CMK (cell line): ENCODE data around the gene CAMKK1.

Source experiments
- DNase-seq: peaks from one replicate; pipeline ENCODE4 v3.0.0-alpha.2; 2010; ENCODE audit warnings: low read depth

The CAMKK1 gene

GRCh38 chr17:3917391-3917931, 24.6 kb upstream of the CAMKK1 start:
- no peak for DNase-seq

DNA sequence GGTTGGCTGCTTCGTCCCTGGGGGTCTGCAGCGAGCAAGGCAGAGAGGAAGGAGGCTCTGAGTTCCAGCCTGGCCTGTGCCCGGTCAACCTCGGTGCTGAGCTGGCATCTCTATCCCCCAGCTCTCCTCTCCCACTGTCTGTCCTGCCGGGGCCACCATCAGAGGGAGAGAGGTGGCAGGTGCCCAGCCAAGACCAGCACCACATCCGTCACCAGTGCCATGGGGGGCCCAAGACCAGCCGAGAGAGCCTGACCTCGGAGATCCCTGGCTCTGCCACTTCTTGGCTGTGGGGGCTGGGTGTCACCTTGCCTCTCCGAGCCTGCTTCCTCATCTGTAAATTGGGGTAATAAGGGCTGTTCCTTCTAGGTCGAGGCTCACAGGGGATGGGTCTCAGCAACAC, 24.0 kb upstream of the CAMKK1 start:
- DNase-seq = no peak

DNA sequence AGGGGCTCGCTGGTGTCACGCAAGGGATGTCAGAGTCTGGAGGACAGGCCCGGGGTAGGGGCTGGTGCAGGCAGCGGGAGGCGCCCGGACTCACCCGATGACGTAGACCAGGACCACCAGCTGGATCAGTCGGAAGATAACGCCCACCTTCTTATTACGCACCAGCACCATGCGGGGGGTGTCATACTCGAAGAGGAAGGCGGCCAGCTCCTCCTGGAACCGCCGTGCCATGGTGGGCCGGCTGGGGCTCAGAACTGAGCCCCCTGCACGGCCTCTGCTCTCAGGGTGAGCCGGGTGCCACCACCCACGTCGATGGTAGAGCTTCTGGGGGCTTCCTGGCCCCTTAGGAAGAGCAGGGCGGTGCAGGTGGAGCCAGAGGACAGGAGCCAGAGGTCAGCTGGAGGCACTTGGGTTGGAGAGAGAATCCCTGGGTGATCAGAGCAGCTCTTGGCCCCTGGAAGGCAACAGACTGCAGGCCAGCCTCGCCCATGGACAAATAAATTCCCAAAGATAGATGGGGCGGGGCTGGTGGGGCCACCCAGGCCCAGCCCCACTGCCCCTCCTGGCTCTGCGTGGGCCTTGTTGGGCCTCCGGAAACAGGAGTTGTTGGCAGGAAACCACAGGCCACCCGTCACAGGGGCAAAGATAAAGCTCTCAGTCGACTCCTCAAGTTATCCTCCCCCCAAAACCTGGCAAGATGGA, 23.3 kb upstream of the CAMKK1 start, which contains the start of gene P2RX1:
Gene P2RX1, minus strand, starts transcription at position 471 of the 702 bp plus-strand sequence. Its CDS starts 240 bp downstream, at position 231.
- peak; percentile 74 for DNase-seq

- DNase-seq = no peak
These were observed 22.7 kb upstream of the CAMKK1 start for GRCh38 chr17:3915581-3915994.

DNA sequence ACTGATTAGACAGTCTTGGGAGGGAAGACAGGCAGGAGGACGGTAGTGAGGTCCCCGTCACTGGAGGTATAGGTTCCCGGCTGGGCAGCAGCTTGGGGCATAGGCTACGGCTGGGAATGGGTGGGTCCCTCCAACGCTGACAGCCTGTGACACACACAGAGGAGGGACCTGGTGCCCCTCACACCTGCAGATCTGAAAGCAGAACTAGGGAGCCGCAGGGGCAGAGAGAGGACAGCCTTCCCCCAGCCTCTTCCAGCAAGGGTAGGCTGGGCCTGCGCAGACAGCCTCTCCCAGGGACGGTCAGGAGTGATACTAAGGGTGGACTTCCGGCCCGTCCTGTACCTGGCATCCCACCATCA, 21.4 kb upstream of the CAMKK1 start:
- no peak for DNase-seq

- DNase-seq = peak; percentile 35
These were observed 20.9 kb upstream of the CAMKK1 start for GRCh38 chr17:3913531-3914311.

GRCh38 chr17:3912827-3913226, 20.0 kb upstream of the CAMKK1 start:
- DNase-seq = no peak

DNA sequence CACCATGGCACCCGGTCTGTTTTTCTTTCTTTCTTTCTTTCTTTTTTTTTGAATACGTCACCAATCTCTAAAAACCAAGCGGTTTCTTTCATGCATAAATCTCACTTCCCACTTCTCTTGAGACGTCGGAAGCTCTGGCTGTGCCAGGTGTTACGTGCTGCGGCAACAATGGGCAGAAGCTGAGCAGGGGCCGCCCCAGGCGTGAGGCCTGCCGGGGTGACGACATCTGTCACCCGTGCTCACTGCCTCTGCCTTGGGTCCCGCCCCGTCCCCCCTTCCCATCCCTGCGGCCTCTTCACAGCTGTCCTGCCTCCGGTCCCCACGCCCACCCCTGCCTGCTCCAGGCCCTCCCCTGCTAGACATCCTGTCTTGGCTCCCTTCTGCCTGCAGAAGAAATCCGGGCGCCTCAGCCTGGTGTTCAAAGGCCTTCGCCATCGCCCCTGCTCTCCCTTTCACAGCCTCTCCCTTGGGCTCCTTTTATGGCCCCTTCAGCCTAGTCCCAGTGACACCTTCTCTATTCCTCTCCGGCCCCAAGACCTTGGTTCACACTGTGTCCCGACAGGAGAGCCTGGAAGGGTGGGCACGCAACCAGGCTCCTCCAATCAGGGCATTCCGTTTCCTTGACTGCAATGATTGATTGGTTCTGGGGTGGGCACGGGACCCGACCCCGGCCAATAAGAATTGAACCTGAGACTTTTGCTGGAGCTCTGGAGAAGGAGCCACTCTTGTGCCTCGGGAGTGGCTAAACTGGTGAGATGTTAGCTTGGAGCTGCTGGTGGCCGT, 18.6 kb upstream of the CAMKK1 start:
- no peak for DNase-seq

- DNase-seq = no peak
These were observed 17.8 kb upstream of the CAMKK1 start for GRCh38 chr17:3910420-3911270.

DNA sequence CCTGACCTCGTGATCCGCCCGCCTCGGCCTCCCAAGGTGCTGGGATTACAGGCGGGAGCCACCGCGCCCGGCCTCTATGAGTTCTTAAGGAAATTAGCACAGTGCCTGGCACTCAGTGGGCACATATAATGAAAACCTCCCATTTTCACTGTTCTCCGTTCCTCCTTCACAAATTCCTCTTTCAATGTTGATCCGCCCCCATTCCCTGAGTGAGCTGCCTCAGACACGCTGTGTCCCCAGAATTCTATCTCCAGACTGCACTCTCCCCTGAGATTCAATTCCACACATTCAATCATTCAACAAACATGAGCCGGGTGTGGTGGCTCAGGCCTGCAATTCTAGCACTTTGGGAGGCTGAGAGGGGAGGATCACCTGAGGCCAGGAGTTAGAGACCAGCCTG, 16.4 kb upstream of the CAMKK1 start:
- no peak for DNase-seq

DNA sequence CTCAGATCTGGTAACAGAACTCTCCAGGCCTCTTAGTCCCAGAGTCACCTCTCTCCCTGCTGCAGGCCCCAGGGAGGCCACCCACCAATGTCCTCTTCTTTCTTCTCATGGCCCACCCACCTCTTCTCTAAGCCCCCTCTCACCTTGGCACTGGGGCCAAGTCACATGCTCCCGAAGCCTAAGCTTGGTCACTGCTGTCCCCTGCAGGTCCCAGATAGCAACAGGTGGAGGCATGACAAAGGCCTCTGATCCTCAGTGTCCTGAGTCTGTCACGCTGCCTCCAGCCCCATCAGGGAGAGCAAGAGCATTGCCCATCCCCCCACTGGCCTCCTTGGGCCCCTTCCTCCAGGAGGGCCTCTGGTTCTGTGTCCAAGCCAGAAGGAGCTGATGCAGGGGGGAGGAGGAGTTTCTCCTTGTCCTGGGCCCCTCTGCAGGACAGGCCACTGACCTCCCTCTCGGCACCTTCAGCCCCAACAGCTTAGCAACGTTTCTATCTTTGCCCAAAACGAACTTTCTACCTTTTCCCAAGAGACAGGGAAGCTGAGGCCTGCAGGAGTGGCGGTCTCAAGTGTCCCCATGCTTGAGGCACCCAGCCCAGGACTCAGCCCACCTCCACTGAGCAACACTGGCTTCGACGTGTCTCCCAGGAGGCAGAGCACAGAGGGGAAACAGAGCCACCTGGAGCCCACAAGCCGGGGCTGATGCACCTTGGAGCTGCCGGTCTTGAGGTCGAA, 14.8 kb upstream of the CAMKK1 start:
- no peak for DNase-seq

DNA sequence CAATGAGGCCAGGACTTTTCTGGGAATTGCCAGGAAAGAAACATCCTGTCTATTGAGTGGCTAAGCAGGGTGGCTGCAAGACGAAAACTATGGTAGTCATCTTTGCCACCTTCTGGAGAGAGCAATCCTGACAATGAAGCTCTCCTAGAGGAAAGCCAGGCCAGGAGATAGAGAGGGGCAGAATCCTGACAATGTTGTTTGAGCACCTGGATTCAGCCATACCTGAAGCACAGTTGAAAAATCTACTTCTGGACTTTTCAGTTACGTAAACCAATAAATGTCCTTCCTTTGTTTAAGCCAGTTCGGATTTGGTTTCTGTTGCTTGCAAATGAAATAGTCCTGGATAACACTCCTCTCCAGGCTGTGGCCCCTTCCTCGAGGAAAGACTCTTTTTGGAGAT, 14.0 kb upstream of the CAMKK1 start:
- DNase-seq = no peak

GRCh38 chr17:3905017-3905520, 12.2 kb upstream of the CAMKK1 start:
- no peak for DNase-seq

DNA sequence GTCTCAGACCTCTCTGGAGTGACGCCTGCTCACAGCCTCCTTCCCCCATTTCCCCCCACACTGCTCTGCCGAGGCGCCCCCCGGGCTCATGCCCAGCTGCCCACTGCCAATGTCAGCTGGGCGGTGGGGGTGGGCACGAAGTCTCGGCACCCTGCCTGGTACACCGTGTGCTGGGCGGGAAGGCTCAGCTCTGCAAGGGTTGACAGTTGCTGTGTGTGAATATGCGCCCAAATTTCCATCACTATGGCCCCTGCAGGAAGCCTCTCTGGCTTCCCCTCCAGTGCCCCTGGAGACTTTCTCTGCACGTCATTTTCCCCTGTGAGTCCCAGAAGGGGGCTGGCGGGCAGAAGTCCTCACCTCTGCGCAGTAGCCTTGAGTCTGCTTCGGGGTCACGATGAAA, 11.6 kb upstream of the CAMKK1 start:
- no peak for DNase-seq

GRCh38 chr17:3903881-3904290, 11.0 kb upstream of the CAMKK1 start:
- DNase-seq = no peak

- DNase-seq = no peak
These were observed 10.4 kb upstream of the CAMKK1 start for GRCh38 chr17:3903051-3903825.

- DNase-seq = no peak
These were observed 7.8 kb upstream of the CAMKK1 start for GRCh38 chr17:3900646-3901045.

GRCh38 chr17:3897731-3898130, 4.9 kb upstream of the CAMKK1 start:
- no peak for DNase-seq

GRCh38 chr17:3896968-3897235, 4.0 kb upstream of the CAMKK1 start:
- DNase-seq = no peak
